Measurements from ENCODE around the gene ZNF595.
"Not testable (repeated sequence)": the region's sequence is repeated elsewhere in the genome, so short reads cannot be mapped to it uniquely, and the experiment has no call there.

Gene ZNF595

DNA sequence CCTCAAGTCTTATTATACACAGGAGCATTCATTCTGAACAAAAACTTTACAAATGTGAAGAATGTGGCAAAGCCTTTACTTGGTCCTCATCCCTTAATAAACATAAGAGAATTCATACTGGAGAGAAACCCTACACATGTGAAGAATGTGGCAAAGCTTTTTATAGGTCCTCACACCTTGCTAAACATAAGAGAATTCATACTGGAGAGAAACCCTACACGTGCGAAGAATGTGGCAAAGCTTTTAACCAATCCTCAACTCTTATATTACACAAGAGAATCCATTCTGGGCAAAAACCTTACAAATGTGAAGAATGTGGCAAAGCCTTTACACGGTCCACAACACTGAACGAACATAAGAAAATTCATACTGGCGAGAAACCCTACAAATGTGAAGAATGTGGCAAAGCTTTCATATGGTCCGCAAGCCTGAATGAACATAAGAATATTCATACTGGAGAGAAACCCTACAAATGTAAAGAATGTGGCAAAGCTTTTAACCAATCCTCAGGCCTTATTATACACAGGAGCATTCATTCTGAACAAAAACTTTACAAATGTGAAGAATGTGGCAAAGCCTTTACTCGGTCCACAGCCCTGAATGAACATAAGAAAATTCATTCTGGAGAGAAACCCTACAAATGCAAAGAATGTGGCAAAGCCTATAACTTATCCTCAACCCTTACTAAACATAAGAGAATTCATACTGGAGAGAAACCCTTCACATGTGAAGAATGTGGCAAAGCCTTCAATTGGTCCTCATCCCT is 33.6 kb downstream of the ZNF595 start:
- DNase-seq = not testable (repeated sequence)

DNA sequence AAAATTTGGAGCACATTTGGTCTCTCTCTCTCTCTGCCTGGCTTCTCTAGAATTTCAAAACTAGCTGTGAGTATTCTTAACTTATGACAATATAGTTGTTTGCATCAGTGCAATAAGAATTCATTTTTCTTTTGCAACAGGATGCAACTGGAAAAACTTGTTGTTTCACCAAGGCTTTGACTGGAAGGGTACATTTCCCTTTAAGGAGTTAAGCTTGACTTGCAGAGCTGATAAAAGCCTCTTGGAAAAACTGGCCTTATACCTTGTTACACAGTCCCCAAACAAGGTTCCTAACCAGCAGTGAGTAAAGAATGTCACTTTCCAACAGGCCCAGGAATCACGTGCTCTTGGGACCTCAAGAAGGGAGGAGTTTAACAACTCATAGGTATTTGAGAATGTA is 45.3 kb downstream of the ZNF595 start:
- DNase-seq = no peak

DNA sequence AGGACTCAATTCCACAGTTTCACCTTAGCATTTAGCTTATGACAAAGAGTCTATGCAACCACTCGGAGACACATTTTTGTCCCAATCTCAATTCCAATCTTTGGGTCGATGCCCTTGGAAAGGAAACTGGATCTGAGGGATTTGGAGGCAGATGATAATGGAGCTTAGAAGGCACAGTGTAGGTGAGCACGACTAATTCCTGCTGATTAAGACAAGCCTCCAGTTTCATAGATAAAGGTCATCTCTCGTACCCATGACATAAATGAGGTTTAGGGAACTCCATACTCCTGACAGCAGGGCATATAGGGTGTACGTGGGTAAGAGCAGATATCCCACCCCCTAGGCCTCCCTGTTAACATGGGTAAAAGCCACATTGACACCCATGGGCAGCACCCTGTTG is 46.7 kb downstream of the ZNF595 start:
- DNase-seq = no peak

DNA sequence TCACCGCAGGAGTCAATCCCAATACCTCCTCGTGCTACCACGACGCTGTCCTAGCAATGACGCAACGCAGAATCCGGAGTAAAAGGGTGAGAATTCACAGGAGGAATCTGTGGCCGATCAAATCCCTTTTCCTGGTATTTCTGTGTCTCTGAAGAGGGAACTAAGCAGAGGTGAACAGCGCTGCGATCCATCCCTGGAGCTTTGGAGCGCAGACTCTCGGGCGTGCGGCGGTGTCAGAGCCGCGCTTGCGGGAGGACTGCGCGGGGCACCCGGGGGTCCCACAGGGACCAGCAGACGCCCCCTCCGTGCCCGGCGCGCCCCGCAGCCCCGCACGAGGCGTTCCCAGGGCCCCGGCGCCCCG is 53.9 kb downstream of the ZNF595 start:
- DNase-seq = no peak

DNA sequence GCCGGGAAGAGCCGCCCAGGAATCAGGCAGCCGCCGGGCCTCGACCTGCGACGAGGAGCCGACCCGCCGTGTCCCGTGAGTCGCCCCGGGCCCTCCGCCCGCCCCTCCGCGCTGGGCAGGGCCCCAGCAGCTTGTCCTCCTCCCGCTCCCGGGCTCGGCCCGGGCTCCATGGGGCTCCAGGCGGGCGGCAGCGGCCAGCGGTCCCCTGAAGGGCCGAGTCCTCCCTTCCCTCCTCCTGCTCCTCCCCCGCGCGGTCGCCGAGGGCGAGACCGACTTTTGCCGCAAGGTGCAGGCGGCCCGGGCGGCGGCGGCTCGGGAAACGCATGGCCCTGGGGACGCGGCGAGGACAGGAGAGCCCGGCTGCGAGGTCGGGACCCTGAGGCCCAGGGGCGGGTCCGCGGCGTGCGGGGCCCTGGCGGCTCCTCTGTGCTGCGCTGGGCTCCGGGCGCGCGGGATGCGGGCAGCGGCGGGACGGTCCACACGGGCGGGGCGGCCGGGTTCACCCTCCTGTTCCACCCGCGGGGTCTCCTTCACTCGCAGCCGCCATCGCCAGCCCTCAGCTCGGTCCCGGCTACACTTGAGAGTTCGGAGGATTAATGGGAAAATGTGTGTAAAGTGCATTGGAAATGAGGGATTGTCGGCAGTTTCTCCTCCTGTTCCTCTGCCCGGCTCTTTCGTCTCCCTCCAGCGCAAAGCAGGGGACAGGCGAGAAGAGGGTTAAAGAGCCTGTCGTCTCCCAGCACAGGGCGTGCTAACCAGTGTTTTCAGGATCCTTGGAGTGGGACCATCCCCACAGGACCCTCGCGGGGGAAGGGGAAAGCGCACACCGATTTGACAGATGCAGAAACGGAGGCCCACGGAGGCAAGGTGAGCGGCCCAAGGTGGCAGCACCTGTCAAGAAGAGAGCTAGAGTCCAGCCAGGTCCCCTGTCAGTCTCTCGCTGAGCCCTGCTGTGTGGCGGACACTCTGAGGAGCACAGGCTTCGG is 54.6 kb downstream of the ZNF595 start:
- no peak for DNase-seq

DNA sequence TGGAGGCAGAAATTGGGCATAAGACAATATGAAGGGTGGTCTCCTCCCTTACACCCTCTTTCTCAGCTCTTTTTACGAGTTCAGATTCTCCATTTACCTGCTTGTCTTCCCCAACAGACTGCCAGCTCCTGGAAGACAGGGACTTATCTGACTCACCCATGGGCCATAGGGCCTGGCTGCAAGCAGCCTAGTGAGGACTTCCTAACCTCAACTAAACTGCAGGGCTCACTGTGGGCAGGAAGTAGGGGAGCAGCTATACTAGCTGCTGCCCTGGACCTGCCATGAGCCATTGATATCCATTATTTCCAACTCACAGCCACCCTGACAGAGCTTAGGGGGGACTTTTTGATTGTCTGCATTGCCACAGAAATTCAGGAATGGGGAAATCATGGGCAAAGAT is 59.6 kb downstream of the ZNF595 start:
- no peak for DNase-seq

DNA sequence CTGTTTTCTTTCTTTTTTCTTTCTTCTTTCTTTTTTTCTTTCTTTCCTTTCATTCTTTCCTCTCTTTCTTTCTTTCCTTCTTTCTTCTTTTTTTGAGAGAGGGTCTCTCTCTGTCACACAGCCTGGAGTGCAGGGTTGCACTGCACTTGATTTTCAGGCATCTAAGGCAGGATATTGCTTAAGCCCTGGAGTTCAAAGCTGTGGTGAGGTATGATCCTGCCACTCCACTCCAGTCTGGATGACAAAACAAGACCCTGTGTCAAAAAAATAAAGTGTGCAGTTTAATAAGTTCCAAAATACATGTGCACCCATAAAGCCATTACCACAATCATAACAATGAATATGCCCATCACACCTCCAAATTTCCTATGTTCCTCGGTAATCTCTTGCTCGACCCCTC is 60.6 kb downstream of the ZNF595 start:
- DNase-seq = no peak

DNA sequence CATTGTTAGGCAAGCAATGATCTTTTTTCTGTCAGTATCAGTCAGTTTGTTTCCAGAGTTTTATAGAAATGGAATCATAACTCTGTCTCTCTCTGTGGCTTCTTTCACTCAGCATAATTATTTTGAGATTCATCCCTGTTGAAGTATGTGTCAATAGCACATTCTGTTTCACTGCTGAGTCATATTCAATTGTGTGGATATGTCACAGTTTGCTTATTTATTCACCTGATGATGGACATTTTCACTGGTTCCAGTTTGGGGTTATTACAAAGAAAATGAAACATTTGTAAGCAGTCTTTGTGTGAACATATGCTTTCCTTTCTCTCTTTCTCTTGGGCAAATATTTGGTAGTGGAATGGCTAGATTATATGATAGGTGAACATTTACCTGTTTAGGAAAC is 61.0 kb downstream of the ZNF595 start:
- no peak for DNase-seq

DNA sequence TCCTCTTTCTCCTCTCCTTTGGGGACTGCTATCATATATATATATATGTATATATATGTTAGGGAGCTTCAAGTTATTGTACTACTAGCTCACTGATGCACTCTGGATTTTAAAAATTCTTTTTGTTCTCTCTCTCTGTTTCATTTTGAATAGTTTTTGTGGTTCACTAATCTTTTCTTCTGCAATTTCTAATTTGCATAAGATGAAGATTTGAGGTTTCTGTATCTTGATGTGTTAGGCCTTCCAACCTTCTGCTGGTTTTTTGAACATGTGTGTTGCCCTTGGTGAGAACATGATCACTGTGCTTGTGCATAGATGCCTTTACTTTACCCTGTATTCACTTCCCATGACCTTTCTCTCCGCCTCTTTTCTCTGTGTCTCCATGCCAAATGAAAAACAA is 63.4 kb downstream of the ZNF595 start:
- DNase-seq = no peak

DNA sequence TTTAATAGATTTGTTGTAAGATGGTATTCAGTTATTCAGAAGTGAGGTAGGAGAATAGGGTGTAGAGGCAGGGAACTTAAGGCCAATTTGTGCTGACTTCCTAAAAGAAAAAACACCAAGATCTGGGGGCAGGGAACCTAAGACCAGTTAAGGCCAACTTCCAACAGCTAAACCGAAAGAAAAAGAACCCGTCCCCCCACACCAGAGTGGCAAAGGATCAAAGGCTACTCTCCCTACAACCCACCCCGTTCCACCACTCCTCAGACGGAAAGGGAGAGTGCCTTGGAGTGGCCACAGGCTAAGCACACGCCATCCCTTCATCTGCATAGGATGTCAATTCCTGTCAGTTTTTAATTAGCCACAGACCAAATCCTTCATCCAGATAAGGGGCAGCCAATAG is 67.5 kb downstream of the ZNF595 start:
- no peak for DNase-seq

DNA sequence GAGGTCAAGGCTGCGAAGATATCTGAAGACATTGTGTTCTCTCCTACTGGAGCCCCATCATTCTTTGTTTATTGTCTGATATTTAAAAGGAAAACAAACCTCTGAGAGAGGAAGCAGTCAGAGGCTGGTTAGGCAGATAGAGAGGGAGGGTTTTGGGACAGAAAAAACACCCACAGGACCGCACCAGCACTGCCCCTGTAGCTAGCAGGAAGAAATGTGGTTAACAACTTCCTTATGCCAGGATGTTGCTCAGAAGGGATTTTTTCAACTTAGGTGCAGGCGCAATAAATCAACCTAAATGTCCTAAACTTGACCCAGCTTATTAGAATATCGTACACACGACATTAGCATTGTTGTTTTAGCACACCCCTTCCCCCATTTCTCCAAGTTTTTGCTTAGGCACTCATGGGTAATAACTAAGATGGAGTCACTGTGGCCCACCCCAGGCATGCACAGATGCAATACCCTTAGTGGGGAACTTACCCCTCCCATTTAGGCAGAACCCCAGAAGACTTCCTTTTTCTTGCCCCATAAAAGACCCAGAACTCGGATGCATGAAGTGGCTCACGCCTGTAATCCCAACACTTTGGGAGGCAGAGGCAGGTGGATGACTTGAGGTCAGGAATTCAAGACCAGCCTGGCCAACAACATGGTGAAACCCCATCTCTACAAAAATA is 68.4 kb downstream of the ZNF595 start:
- no peak for DNase-seq

DNA sequence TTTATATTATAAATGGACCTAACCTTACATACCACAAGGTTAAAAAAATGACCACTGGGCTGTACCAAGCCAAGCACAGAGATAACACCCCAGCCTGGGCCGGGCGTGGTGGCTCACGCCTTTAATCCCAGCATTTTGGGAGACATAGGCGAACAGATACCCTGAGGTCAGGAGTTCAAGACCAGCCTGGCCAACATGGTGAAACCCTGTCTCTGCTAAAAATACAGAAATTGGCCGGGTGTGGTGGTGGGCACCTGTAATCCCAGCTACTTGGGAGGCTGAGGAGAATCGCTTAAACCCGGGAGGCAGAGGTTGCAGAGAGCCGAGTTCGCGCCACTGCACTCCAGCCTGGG is 70.8 kb downstream of the ZNF595 start:
- DNase-seq = not testable (repeated sequence)

DNA sequence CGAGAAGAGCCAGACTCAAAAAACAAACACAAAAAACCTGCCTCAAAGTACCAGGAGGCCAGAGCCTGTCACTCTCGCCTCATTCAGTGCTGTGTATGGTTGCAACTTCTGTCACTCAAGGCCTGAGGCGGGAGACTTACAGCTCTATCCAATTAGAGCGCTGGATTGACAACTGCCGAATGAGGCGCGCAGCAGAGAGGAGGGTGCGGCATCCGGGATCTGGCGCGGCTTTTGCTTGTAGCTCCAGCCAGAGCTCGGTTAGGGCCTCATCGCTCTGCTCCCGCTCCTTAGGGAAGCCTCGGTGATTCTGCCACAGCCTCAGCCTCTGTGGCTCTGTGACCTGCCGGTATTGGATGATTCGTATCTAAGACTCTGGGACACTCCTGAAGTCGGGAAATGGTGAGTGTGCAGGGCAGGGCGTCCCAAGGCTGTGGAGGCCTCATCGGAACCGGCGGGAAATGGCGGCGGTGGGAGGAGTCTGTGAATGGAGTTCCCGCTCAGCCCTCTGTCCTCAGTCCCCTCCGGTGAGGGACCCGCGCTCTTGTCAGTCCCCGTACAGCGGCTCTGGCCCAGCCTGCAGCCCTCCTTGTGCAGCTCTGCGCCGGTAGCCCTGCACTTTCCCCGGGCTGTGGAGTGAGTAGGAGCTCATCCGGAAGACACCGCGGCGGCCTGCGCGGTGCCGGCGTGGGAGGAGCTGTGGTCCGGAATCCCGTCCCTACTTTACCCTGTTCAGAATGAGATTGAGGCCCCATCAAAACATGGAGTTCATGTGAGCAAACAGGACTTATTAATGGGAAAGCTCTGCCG is 71.4 kb downstream of the ZNF595 start, which contains the start of gene ZNF718:
TSS of gene ZNF718 (plus strand) at position 227 of the 807 bp plus-strand sequence. CDS start at position 397, 170 bp downstream.
- peak; percentile 97 for DNase-seq

DNA sequence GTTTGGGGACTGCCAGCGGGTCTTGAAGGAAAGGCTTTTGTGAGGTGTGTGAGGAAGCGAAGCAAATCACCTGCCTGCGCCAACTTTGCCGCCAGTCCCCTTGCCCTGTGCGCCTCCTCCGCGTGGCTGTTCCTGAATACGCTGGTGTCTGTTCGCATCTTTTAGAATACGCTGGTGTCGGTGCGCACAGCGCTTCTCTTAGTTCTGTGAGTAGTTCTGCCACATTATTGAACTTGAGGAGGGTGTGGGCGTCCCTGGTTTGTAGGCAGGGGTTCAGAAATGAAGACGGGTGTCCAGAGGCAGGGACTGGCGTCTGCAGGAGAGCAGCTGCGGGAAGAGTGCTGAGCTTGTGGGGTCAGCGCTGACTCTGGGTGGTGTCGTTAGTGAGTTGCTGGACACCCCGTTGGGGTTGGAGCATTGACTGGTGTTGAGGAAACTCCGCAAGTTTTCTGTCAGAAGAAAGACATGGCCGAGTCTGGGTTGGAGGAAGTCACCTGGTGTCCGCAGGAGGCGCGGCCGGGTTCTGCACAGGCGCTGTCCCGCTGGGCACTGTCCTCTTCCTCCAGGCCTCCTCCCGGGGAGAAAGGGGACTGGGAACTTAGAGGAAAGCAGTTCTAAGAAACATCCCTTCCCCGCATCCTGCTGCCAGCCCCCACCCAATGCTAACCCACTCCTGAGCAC is 72.1 kb downstream of the ZNF595 start:
- DNase-seq = peak; percentile 13

DNA sequence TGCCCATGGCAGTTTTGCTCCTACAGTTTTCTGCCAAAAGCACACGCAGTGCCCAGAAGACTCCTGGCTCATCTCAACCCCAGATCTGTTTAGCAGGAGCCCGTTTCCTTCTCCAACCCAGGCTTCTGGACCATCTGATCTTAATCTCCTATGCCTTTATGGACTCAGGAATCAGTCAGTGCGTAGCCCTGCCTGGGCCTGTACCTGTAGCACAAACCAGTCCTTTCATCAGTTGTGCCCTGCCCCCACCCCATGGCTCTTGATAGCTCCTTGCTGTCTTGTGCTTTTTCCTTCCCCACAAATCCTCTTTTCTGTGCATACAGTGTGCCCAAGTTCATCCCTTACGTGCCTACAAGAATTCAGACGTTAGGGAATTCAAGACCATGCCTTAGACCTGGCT is 72.7 kb downstream of the ZNF595 start:
- no peak for DNase-seq

DNA sequence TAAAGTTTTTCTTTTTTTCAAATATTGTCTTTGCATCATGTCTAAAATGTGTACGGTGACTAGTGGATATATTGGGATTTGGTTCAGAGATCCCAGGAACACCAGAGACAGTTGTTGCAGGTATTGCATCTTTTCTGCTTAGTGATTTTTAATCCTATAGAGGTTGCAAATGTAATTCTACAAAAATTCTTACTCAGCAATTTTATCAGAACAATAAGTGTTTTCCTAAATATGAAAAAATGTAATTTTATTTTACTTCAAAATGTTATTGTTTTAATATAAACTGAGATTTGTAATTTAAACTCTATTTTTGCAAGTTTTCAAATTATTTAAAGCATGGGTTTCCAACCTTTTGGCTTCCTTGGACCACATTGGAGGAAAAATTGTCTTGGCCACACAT is 79.4 kb downstream of the ZNF595 start:
- no peak for DNase-seq

Data from NCI-H2029 treated with DMSO at 0.1 percent for 48 hours (cell line).